MM.1S (cell line): Measurements from ENCODE around the gene ANXA2R.
A peak's percentile ranks its signal among the peaks of the same experiment; 100 is the strongest.

ENCODE experiments used
- DNase-seq: peaks from one replicate; pipeline ENCODE4 v3.0.0-alpha.2; 2015
- H2AFZ ChIP-seq: fragments of 300-600 bp; sonication (generic); 2 replicates; pipeline ENCODE4 v1.6.0; 2016; ENCODE audit warnings: antibody characterized with exemption, low read length
- H3F3A ChIP-seq: fragments of 300-600 bp; sonication (generic); 2 replicates; pipeline ENCODE4 v1.6.1; 2016; ENCODE audit warnings: mild to moderate bottlenecking, antibody characterized with exemption, low read length, moderate library complexity, mixed read lengths; ENCODE audit not compliant: insufficient read depth
- H3K27ac ChIP-seq: fragments of 300-600 bp; sonication (generic); 2 replicates; pipeline ENCODE4 v1.5.1; 2016; ENCODE audit warnings: mild to moderate bottlenecking, low read length
- H3K27me3 ChIP-seq: fragments of 300-600 bp; sonication (generic); replicated peaks from 2 replicates; pipeline ENCODE4 v1.6.0; 2016; ENCODE audit warnings: low read length; ENCODE audit not compliant: insufficient read depth
- H3K36me3 ChIP-seq: fragments of 300-600 bp; sonication (generic); replicated peaks from 2 replicates; pipeline ENCODE4 v1.6.1; 2016; ENCODE audit warnings: mild to moderate bottlenecking, low read length, mixed read lengths; ENCODE audit not compliant: insufficient read depth
- H3K4me1 ChIP-seq: fragments of 300-600 bp; sonication (generic); 2 replicates; pipeline ENCODE4 v1.6.1; 2016; ENCODE audit warnings: low read length, mixed read lengths
- H3K4me2 ChIP-seq: fragments of 300-600 bp; sonication (generic); 2 replicates; pipeline ENCODE4 v1.6.0; 2016; ENCODE audit warnings: low read depth, low read length
- H3K4me3 ChIP-seq: fragments of 300-600 bp; sonication (generic); 2 replicates; pipeline ENCODE4 v1.5.1; 2016; ENCODE audit warnings: low read length, mixed read lengths
- H3K79me2 ChIP-seq: fragments of 300-600 bp; sonication (generic); 2 replicates; pipeline ENCODE4 v1.6.1; 2016; ENCODE audit warnings: mixed run types, low read length, mixed read lengths
- H3K9ac ChIP-seq: fragments of 300-600 bp; sonication (generic); 2 replicates; pipeline ENCODE4 v1.6.1; 2016; ENCODE audit warnings: low read length, mixed read lengths
- H3K9me2 ChIP-seq: fragments of 300-600 bp; sonication (generic); replicated peaks from 2 replicates; pipeline ENCODE4 v1.6.1; 2016; ENCODE audit warnings: mild to moderate bottlenecking, low read length, mixed read lengths; ENCODE audit not compliant: insufficient read depth
- H3K9me3 ChIP-seq: fragments of 300-600 bp; sonication (generic); replicated peaks from 2 replicates; pipeline ENCODE4 v1.6.1; 2016; ENCODE audit warnings: mild to moderate bottlenecking, low read length, mixed read lengths; ENCODE audit not compliant: insufficient read depth
- H4K20me1 ChIP-seq: fragments of 300-600 bp; sonication (generic); 2 replicates; pipeline ENCODE4 v1.6.1; 2016; ENCODE audit warnings: mild to moderate bottlenecking, low read length, moderate library complexity, mixed read lengths; ENCODE audit not compliant: insufficient read depth
- EZH2 ChIP-seq: fragments of 300-600 bp; sonication (generic); optimal IDR thresholded peaks from 2 replicates; pipeline ENCODE3; 2017; ENCODE audit warnings: low read depth, mild to moderate bottlenecking, antibody characterized with exemption, low read length, mixed read lengths
- EZH2phosphoT487 ChIP-seq: fragments of 300-600 bp; sonication (generic); IDR thresholded peaks from 2 replicates; pipeline ENCODE4 v1.6.1; 2018; ENCODE audit warnings: antibody characterized with exemption, low read length
- TF ChIP-seq, protein P1 (sequence below): fragments of 300-600 bp; sonication (generic); IDR thresholded peaks from 2 replicates; pipeline ENCODE4 v1.5.1; 2016; ENCODE audit warnings: antibody characterized with exemption, low read length, mixed read lengths

ANXA2R gene

DNA sequence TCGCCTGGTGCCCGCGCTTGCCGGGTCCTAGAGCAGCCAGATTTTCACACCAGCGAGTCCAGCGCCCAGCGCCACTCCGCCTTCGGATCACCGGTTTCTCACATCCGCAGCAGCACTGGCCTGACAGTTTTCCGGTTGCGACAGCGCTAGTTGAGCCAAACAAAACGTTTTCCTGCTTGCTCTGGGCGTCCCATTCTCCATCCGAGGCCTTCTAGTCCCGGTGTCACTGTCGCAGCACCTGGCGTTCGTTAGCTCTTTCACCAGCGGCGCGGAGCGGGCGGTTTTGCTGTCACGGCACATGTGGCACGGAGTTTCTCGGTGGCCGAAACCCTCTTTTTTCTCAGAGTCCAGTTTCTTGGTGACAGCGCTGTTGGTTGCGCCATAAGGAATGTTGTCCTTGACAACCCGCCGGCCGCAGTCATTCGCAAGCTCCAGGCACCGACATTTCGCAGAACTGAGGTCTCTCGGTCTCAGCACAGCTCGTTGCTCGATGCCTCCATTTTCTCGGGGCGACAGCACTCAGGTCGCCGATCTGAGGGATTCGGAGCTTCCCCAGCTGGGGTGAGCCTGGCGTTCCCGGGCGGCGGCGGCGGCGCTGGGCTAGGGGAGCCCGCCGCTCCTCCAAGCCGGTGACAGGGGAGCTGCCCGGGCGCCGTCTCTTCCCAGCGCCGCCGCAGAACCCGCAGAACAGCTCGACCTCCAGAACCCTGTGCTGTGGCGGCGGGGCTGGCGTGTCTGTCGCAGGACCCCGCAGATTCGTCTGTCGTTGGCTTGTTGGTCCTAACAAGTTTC, 47.8 kb downstream of the ANXA2R start:
- Histone ChIP-seq H3K36me3 (no peaks in the 10 kb centered on the region), H3K9me2 (no peaks in the 10 kb centered on the region), H3K4me3 (peak overlapping the region; percentile 78), H3K27me3 (no peaks in the 10 kb centered on the region), H3F3A (peaks cover 37% of the 10 kb centered on the region), H3K27ac (peak overlapping the region; percentile 98), H3K4me1 (peaks cover 14% of the 10 kb centered on the region), H2AFZ (peak overlapping the region; percentile 81), H3K4me2 (peak overlapping the region; percentile 62), H4K20me1 (no peaks in the 10 kb centered on the region), H3K9me3 (no peaks in the 10 kb centered on the region), H3K9ac (peak overlapping the region; percentile 93), H3K79me2 (peaks cover 8% of the 10 kb centered on the region; the same call in 1 of the 2 replicates)
- DNase-seq = peak; percentile 85
- TF ChIP-seq EZH2 = no peak
- no peak for TF ChIP-seq EZH2phosphoT487
- TF ChIP-seq, protein P1, sequence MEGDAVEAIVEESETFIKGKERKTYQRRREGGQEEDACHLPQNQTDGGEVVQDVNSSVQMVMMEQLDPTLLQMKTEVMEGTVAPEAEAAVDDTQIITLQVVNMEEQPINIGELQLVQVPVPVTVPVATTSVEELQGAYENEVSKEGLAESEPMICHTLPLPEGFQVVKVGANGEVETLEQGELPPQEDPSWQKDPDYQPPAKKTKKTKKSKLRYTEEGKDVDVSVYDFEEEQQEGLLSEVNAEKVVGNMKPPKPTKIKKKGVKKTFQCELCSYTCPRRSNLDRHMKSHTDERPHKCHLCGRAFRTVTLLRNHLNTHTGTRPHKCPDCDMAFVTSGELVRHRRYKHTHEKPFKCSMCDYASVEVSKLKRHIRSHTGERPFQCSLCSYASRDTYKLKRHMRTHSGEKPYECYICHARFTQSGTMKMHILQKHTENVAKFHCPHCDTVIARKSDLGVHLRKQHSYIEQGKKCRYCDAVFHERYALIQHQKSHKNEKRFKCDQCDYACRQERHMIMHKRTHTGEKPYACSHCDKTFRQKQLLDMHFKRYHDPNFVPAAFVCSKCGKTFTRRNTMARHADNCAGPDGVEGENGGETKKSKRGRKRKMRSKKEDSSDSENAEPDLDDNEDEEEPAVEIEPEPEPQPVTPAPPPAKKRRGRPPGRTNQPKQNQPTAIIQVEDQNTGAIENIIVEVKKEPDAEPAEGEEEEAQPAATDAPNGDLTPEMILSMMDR = no peak

DNA sequence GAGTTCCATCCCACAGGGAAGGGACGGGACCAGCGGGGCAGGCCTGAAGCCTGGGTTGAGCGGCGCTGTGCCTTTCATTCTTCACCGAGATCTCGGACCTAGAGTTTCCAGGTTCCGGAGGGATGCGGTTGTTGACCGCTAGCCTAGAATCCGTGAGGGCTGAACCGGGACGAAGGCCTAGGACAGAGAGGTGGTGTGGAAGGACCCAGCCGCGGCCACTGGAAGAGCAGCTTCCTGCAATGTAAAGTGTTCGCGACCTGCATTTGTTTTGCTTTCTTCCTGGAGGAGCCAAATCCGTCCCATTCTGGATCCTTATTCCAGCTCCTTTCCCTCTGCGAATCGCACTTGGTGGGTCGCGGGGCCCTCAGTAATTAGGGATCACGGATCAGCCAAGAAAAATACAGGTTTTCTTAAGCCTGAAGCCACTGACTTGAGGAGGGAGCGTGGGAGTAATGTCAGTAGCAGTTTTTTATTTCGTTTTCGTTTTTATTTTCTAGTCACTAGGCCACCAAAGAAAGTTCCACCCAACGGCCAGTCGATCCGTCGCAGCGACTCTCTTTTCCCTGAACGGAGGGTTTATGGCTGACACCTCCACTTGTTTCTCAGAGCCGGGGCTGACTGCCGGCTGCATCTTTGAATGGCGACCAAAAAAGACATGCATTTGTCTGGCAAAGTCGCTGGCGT, 48.6 kb downstream of the ANXA2R start:
- Histone ChIP-seq H3K79me2 (peaks cover 8% of the 10 kb centered on the region; the same call in 1 of the 2 replicates), H3K4me2 (peak overlapping the region; percentile 62), H3K9me2 (no peaks in the 10 kb centered on the region), H2AFZ (peak overlapping the region; percentile 81), H3K4me3 (peak overlapping the region; percentile 78), H3K9ac (peak overlapping the region; percentile 93), H4K20me1 (no peaks in the 10 kb centered on the region), H3K27me3 (no peaks in the 10 kb centered on the region), H3F3A (peaks cover 37% of the 10 kb centered on the region), H3K4me1 (peaks cover 14% of the 10 kb centered on the region), H3K9me3 (no peaks in the 10 kb centered on the region), H3K27ac (peak overlapping the region; percentile 98), H3K36me3 (no peaks in the 10 kb centered on the region)
- TF ChIP-seq EZH2phosphoT487 = no peak
- DNase-seq = no peak

DNA sequence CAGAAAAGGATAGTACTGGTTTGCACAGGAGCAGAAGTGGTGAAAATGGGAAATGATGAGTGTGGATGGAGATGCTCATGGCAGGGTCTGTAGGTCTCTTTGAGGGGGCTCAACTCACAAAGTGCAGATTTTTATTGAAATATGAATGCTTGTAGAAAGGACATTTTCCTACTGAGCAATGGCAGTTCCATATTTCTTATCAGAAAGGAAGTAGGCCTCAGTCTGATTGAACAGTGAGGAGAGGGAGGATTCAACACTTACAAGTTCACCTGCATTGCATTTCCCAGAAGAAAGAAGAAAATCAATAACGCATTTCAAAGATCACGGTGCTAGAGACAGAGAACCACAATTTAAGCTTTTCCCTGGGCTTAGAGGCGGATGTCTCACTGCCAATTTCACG, 49.2 kb downstream of the ANXA2R start:
- H3K79me2 ChIP-seq = peaks cover 8% of the 10 kb centered on the region; the same call in 1 of the 2 replicates

More for the DNA sequence above, 49.2 kb downstream of the ANXA2R start:
- peaks cover 14% of the 10 kb centered on the region for H3K4me1 ChIP-seq
- no peak for TF ChIP-seq EZH2
- TF ChIP-seq, protein P1 = no peak
- no peak for TF ChIP-seq EZH2phosphoT487
- peak overlapping the region; percentile 98; the same call in 1 of the 2 replicates for H3K27ac ChIP-seq
- no peak for DNase-seq
- H3K9me2 ChIP-seq = no peaks in the 10 kb centered on the region
- no peak overlapping the region; the same call in 1 of the 2 replicates for H3K9ac ChIP-seq
- H4K20me1 ChIP-seq = no peaks in the 10 kb centered on the region
- peak overlapping the region; percentile 81 for H2AFZ ChIP-seq
- H3K27me3 ChIP-seq = no peaks in the 10 kb centered on the region
- H3K4me2 ChIP-seq = peak overlapping the region; percentile 62
- H3K4me3 ChIP-seq = peak overlapping the region; percentile 78
- H3K9me3 ChIP-seq = no peaks in the 10 kb centered on the region
- peaks cover 37% of the 10 kb centered on the region for H3F3A ChIP-seq
- no peaks in the 10 kb centered on the region for H3K36me3 ChIP-seq
